ENCODE measurements around the gene LRP1B.

LRP1B gene

GRCh38 chr2:140565756-140566155 lies 1565.1 kb downstream of the LRP1B start:
- ATAC-seq (ENCODE audit: insufficient read depth, low read depth) (no peak), DNase-seq (no peak)
- Histone ChIP-seq H3K27ac (ENCODE audit: low read length) (no peak overlapping the region), H4K20me1 (ENCODE audit: insufficient read depth, low read length) (no peaks in the 10 kb centered on the region), H3K36me3 (ENCODE audit: insufficient read depth, low read length) (no peaks in the 10 kb centered on the region), H3K9ac (ENCODE audit: low read depth, low read length) (no peak overlapping the region), H3K4me3 (ENCODE audit: low read depth in 1 of 2, low read length in 2 of 2) (no peak overlapping the region), H3K27me3 (ENCODE audit: insufficient read depth, low read length, poor library complexity) (no peaks in the 10 kb centered on the region), H3K9me3 (ENCODE audit: insufficient read depth, low read length, severe bottlenecking) (peaks cover 4% of the 10 kb centered on the region), H3K79me2 (ENCODE audit: insufficient read depth, low read length) (no peaks in the 10 kb centered on the region), H3K4me1 (ENCODE audit: insufficient read depth, low read length) (no peaks in the 10 kb centered on the region), H3K4me2 (ENCODE audit: insufficient read depth, low read length) (no peak overlapping the region), H2AFZ (ENCODE audit: low read depth, low read length) (no peak overlapping the region)
- no peak for TF ChIP-seq EZH2 (IDR thresholded peaks at IDR 0.05; ENCODE audit: borderline replicate concordance, low read depth, low read length, severe bottlenecking)
- no peak for TF ChIP-seq CTCF (IDR thresholded peaks at IDR 0.05; ENCODE audit: borderline replicate concordance, extremely low read depth, low read length, poor library complexity, severe bottlenecking)

- no peak overlapping the region for H3K9ac ChIP-seq (ENCODE audit: low read depth, low read length)
- H2AFZ ChIP-seq (ENCODE audit: low read depth, low read length): no peak overlapping the region
- no peak overlapping the region for H3K27ac ChIP-seq (ENCODE audit: low read length)
- H3K9me3 ChIP-seq (ENCODE audit: insufficient read depth, low read length, severe bottlenecking): no peaks in the 10 kb centered on the region
- DNase-seq: no peak
- no peaks in the 10 kb centered on the region for H3K4me1 ChIP-seq (ENCODE audit: insufficient read depth, low read length)
- no peaks in the 10 kb centered on the region for H4K20me1 ChIP-seq (ENCODE audit: insufficient read depth, low read length)
- TF ChIP-seq EZH2 (IDR thresholded peaks at IDR 0.05; ENCODE audit: borderline replicate concordance, low read depth, low read length, severe bottlenecking): no peak
- no peak for TF ChIP-seq CTCF (IDR thresholded peaks at IDR 0.05; ENCODE audit: borderline replicate concordance, extremely low read depth, low read length, poor library complexity, severe bottlenecking)
- no peaks in the 10 kb centered on the region for H3K27me3 ChIP-seq (ENCODE audit: insufficient read depth, low read length, poor library complexity)
- no peaks in the 10 kb centered on the region for H3K36me3 ChIP-seq (ENCODE audit: insufficient read depth, low read length)
- H3K4me2 ChIP-seq (ENCODE audit: insufficient read depth, low read length): no peak overlapping the region
- no peak for ATAC-seq (ENCODE audit: insufficient read depth, low read depth)
- no peaks in the 10 kb centered on the region for H3K79me2 ChIP-seq (ENCODE audit: insufficient read depth, low read length)
- H3K4me3 ChIP-seq (ENCODE audit: low read depth in 1 of 2, low read length in 2 of 2): no peak overlapping the region
These were observed 1575.1 kb downstream of the LRP1B start for GRCh38 chr2:140555701-140556100.

GRCh38 chr2:140552634-140553033 lies 1578.2 kb downstream of the LRP1B start:
- TF ChIP-seq CTCF (IDR thresholded peaks at IDR 0.05; ENCODE audit: borderline replicate concordance, extremely low read depth, low read length, poor library complexity, severe bottlenecking) (no peak), EZH2 (IDR thresholded peaks at IDR 0.05; ENCODE audit: borderline replicate concordance, low read depth, low read length, severe bottlenecking) (no peak)
- Histone ChIP-seq H3K79me2 (ENCODE audit: insufficient read depth, low read length) (no peaks in the 10 kb centered on the region), H3K9me3 (ENCODE audit: insufficient read depth, low read length, severe bottlenecking) (no peaks in the 10 kb centered on the region), H3K27ac (ENCODE audit: low read length) (no peak overlapping the region), H4K20me1 (ENCODE audit: insufficient read depth, low read length) (no peaks in the 10 kb centered on the region), H3K27me3 (ENCODE audit: insufficient read depth, low read length, poor library complexity) (no peaks in the 10 kb centered on the region), H2AFZ (ENCODE audit: low read depth, low read length) (no peak overlapping the region), H3K9ac (ENCODE audit: low read depth, low read length) (no peak overlapping the region), H3K4me2 (ENCODE audit: insufficient read depth, low read length) (no peak overlapping the region), H3K4me3 (ENCODE audit: low read depth in 1 of 2, low read length in 2 of 2) (no peak overlapping the region), H3K36me3 (ENCODE audit: insufficient read depth, low read length) (no peaks in the 10 kb centered on the region), H3K4me1 (ENCODE audit: insufficient read depth, low read length) (no peaks in the 10 kb centered on the region)
- no peak for DNase-seq
- ATAC-seq (ENCODE audit: insufficient read depth, low read depth): no peak

GRCh38 chr2:140551287-140551686 lies 1579.5 kb downstream of the LRP1B start:
- no peak for TF ChIP-seq EZH2 (IDR thresholded peaks at IDR 0.05; ENCODE audit: borderline replicate concordance, low read depth, low read length, severe bottlenecking)
- TF ChIP-seq CTCF (IDR thresholded peaks at IDR 0.05; ENCODE audit: borderline replicate concordance, extremely low read depth, low read length, poor library complexity, severe bottlenecking): no peak
- ATAC-seq (ENCODE audit: insufficient read depth, low read depth) (no peak), DNase-seq (no peak)
- H3K4me1 ChIP-seq (ENCODE audit: insufficient read depth, low read length): no peaks in the 10 kb centered on the region
- H3K79me2 ChIP-seq (ENCODE audit: insufficient read depth, low read length): no peaks in the 10 kb centered on the region
- no peak overlapping the region for H3K9ac ChIP-seq (ENCODE audit: low read depth, low read length)
- no peak overlapping the region for H3K4me3 ChIP-seq (ENCODE audit: low read depth in 1 of 2, low read length in 2 of 2)
- H4K20me1 ChIP-seq (ENCODE audit: insufficient read depth, low read length): no peaks in the 10 kb centered on the region
- H3K27ac ChIP-seq (ENCODE audit: low read length): no peak overlapping the region
- no peaks in the 10 kb centered on the region for H3K36me3 ChIP-seq (ENCODE audit: insufficient read depth, low read length)
- H3K27me3 ChIP-seq (ENCODE audit: insufficient read depth, low read length, poor library complexity): no peaks in the 10 kb centered on the region
- no peak overlapping the region for H2AFZ ChIP-seq (ENCODE audit: low read depth, low read length)
- no peak overlapping the region for H3K4me2 ChIP-seq (ENCODE audit: insufficient read depth, low read length)
- no peaks in the 10 kb centered on the region for H3K9me3 ChIP-seq (ENCODE audit: insufficient read depth, low read length, severe bottlenecking)

Data from DND-41 (cell line).